ENCODE data around the gene MRPL27. TPM values are rescaled to one million over a fixed set of nuclear protein-coding genes. Genes with fewer than 3 reads are reported as not detected.

The MRPL27 gene
- total and polyA plus RNA-seq, 8 donors, result 52.5 to 60.1 (median 54.9) TPM

- H3K36me3 ChIP-seq, result no peaks in the 10 kb centered on the region
- H3K9me3 ChIP-seq, result no peaks in the 10 kb centered on the region
- ATAC-seq (no peak), DNase-seq (no peak)
- H3K27ac ChIP-seq, result no peak overlapping the region
- H3K27me3 ChIP-seq, result peaks cover 0 to 4% of the 10 kb centered on the region in 2 donors
- intact Hi-C loops (cut with DNase I), result no loop called here
- TF ChIP-seq CTCF (IDR thresholded peaks at IDR 0.05), result no peak
- no peak overlapping the region for H3K4me3 ChIP-seq
- H3K4me1 ChIP-seq, result no peaks in the 10 kb centered on the region
These were observed 40.8 kb downstream of the MRPL27 start for GRCh38 chr17:50332196-50332595.

GRCh38 chr17:50331085-50331791 lies 41.7 kb downstream of the MRPL27 start:
- Histone ChIP-seq H3K36me3 (no peaks in the 10 kb centered on the region), H3K9me3 (no peaks in the 10 kb centered on the region), H3K4me1 (no peaks in the 10 kb centered on the region), H3K27ac (no peak overlapping the region), H3K4me3 (no peak overlapping the region), H3K27me3 (peaks cover 0 to 4% of the 10 kb centered on the region in 2 donors)
- no peak for TF ChIP-seq CTCF (IDR thresholded peaks at IDR 0.05)
- no peak for DNase-seq
- ATAC-seq, result no peak
- intact Hi-C loops (cut with DNase I), result no loop called here

- Histone ChIP-seq H3K27ac (no peak overlapping the region), H3K27me3 (peaks cover 0 to 4% of the 10 kb centered on the region in 2 donors), H3K4me3 (no peak overlapping the region), H3K4me1 (no peaks in the 10 kb centered on the region), H3K36me3 (no peaks in the 10 kb centered on the region), H3K9me3 (no peaks in the 10 kb centered on the region)
- DNase-seq (no peak), ATAC-seq (no peak)
- intact Hi-C loops (cut with DNase I), result no loop called here
- no peak for TF ChIP-seq CTCF (IDR thresholded peaks at IDR 0.05)
These were observed 42.7 kb downstream of the MRPL27 start for GRCh38 chr17:50330151-50330775.

- Histone ChIP-seq H3K27ac (no peak overlapping the region), H3K27me3 (peaks cover 0 to 2% of the 10 kb centered on the region in 2 donors), H3K9me3 (no peaks in the 10 kb centered on the region), H3K4me3 (no peak overlapping the region), H3K4me1 (no peaks in the 10 kb centered on the region), H3K36me3 (no peaks in the 10 kb centered on the region)
- DNase-seq (no peak), ATAC-seq (no peak)
- intact Hi-C loops (cut with DNase I), result no loop called here
- TF ChIP-seq CTCF (IDR thresholded peaks at IDR 0.05), result no peak
These were observed 43.3 kb downstream of the MRPL27 start for GRCh38 chr17:50329716-50330115.
